GM23248 (cell line): ENCODE measurements around the gene KLHDC8A. TPM values are rescaled to one million over a fixed set of nuclear protein-coding genes. Genes with fewer than 3 reads are reported as not detected.

ENCODE experiments used
- DNase-seq: peaks from one replicate; pipeline ENCODE4 v3.0.0-alpha.2; 2015
- H2AFZ ChIP-seq: fragments of 200-600 bp; sonication (generic); 2 replicates; pipeline ENCODE4 v1.6.1; 2016; ENCODE audit warnings: antibody characterized with exemption
- H3F3A ChIP-seq: fragments of 200-600 bp; sonication (generic); 2 replicates; pipeline ENCODE4 v1.6.1; 2016; ENCODE audit warnings: mild to moderate bottlenecking, antibody characterized with exemption, mixed run types; ENCODE audit not compliant: insufficient read depth
- H3K27ac ChIP-seq: fragments of 200-600 bp; sonication (generic); 2 replicates; pipeline ENCODE4 v1.5.1; 2016; ENCODE audit warnings: mild to moderate bottlenecking
- H3K27me3 ChIP-seq: fragments of 200-600 bp; sonication (generic); replicated peaks from 2 replicates; pipeline ENCODE4 v1.6.1; 2016; ENCODE audit warnings: mild to moderate bottlenecking; ENCODE audit not compliant: insufficient read depth
- H3K36me3 ChIP-seq: fragments of 200-600 bp; sonication (generic); 2 replicates; pipeline ENCODE4 v1.6.1; 2016; ENCODE audit warnings: low read depth, mild to moderate bottlenecking
- H3K4me1 ChIP-seq: fragments of 200-600 bp; sonication (generic); 2 replicates; pipeline ENCODE4 v1.6.1; 2016; ENCODE audit warnings: mild to moderate bottlenecking; ENCODE audit not compliant: insufficient read depth
- H3K4me2 ChIP-seq: fragments of 200-600 bp; sonication (generic); one replicate; pipeline ENCODE4 v1.6.1; 2016; ENCODE audit warnings: mild to moderate bottlenecking; ENCODE audit not compliant: unreplicated experiment
- H3K4me3 ChIP-seq: fragments of 200-600 bp; sonication (generic); 2 replicates; pipeline ENCODE4 v1.5.1; 2016; ENCODE audit warnings: mild to moderate bottlenecking
- H3K79me2 ChIP-seq: fragments of 200-600 bp; sonication (generic); 2 replicates; pipeline ENCODE4 v1.6.1; 2016; ENCODE audit warnings: mild to moderate bottlenecking; ENCODE audit not compliant: insufficient read depth
- H3K9ac ChIP-seq: fragments of 200-600 bp; sonication (generic); 2 replicates; pipeline ENCODE4 v1.6.1; 2016; ENCODE audit warnings: mild to moderate bottlenecking
- H3K9me2 ChIP-seq: fragments of 200-600 bp; sonication (generic); 2 replicates; pipeline ENCODE4 v1.6.1; 2016; ENCODE audit warnings: mixed run types, mild to moderate bottlenecking, moderate library complexity; ENCODE audit not compliant: insufficient read depth
- H3K9me3 ChIP-seq: fragments of 200-600 bp; sonication (generic); one replicate; pipeline ENCODE4 v1.6.1; 2017; ENCODE audit warnings: low read depth
- H4K20me1 ChIP-seq: fragments of 200-600 bp; sonication (generic); 2 replicates; pipeline ENCODE4 v1.6.0; 2016; ENCODE audit not compliant: insufficient read depth
- EZH2 ChIP-seq: fragments of 200-600 bp; sonication (generic); IDR thresholded peaks from 2 replicates; pipeline ENCODE4 v1.6.1; 2018; ENCODE audit warnings: antibody characterized with exemption, mild to moderate bottlenecking; ENCODE audit not compliant: insufficient read depth, poor library complexity, severe bottlenecking
- EZH2phosphoT487 ChIP-seq: fragments of 200-600 bp; sonication (generic); IDR thresholded peaks from 2 replicates; pipeline ENCODE4 v1.6.1; 2018; ENCODE audit warnings: antibody characterized with exemption, moderate library complexity, mild to moderate bottlenecking, low read depth; ENCODE audit not compliant: insufficient read depth
- WGBS, 2 experiments: methylation state at CpG; one replicate each; pipeline ENCODE4 v1.1.6; 2015 to 2017; ENCODE audit warnings: low lambda C conversion rate in 2 of 2, low coverage in 1 of 2; ENCODE audit errors: missing lambda C conversion rate in 2 of 2; 5-methylcytosine and 5-hydroxymethylcytosine counted together
- in situ Hi-C: fragments of 300-500 bp; cut with MboI; formaldehyde crosslinking; loops from 2 replicates; pipeline ENCODE4 v1.15.0; 2020
- polyA plus RNA-seq: library from polyadenylated mRNA; unstranded; fragments of >200 nt; fragmentation: Nextera tagmentation; extraction: Ambion mirVana; gene quantifications from 2 replicates; pipeline ENCODE4 v1.2.1, GENCODE V29; 2016
- total RNA-seq: library from RNA; depleted of rRNA; stranded (reverse); fragments of >200 nt; shearing (Covaris generic); gene quantifications from 2 replicates; pipeline ENCODE4 v1.2.3, GENCODE V29; 2014

Gene KLHDC8A
- total and polyA plus RNA-seq, 2 experiments from 2014 or later, result not detected

DNA sequence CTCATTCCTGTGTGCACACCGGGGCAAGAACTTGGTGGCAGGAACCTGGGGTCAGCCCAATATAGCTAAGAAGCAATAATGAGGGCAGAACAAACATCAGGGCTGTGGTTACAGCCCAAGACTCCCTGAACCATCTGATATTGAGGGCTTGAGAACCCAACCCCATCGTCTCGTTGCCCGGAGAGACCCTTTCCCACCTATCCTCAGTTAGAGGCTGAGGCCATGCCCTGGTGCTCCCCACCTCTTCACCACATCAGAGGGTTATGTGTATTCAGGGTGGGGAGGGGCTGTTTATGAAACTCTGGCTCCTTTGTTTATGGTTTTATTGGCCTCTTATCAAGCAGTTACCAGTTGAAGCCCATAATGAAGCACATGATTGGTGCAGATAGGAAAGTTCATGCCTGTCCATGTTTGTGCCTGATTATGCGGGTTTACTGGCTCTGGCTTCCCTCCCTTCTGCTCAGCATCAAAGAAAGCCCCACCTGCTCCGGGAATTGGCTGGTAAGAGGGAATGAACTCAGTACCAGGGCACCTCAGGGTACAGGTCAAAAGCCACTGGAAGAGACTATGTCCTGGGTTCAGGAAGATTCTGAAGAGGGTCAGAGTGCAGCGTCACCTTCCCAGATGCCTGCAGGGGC, 49.7 kb downstream of the KLHDC8A start:
- no peak overlapping the region for H3K4me2 ChIP-seq
- 87 to 92% methylated on average over 7 of the region's 7 CpGs for WGBS, 2 experiments
- H3K4me3 ChIP-seq, result no peak overlapping the region
- no peaks in the 10 kb centered on the region for H3K9me2 ChIP-seq
- peaks cover 12% of the 10 kb centered on the region for H3K4me1 ChIP-seq
- in situ Hi-C loops, result no loop called here
- H3K79me2 ChIP-seq, result peaks cover 19% of the 10 kb centered on the region
- no peaks in the 10 kb centered on the region for H3K27me3 ChIP-seq
- no peak overlapping the region for H3K27ac ChIP-seq
- H3K9ac ChIP-seq, result no peak overlapping the region
- TF ChIP-seq EZH2 (no peak), EZH2phosphoT487 (no peak)
- no peaks in the 10 kb centered on the region for H4K20me1 ChIP-seq
- peaks cover 28% of the 10 kb centered on the region for H3K36me3 ChIP-seq
- peaks cover 17% of the 10 kb centered on the region for H3F3A ChIP-seq
- no peaks in the 10 kb centered on the region for H3K9me3 ChIP-seq
- DNase-seq, result no peak
- no peak overlapping the region for H2AFZ ChIP-seq

DNA sequence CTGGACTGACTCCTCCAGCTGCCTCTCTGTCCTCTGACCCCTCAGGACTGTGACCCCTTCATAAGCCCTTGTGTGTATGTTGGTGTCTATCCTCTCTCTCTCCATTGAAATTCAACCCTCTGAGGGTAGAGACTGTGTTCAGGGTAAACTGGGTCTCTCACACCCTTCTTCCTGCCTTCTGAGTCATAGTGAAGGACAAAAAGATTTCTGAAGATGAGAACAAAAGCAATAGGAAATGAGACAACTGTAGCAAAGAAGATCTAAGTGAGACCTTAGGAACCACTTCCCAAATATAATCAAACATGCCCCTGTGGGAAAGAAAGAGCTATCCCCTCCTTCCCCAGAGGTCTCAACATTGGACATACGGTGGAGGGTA, 52.0 kb downstream of the KLHDC8A start:
- Histone ChIP-seq H3K9me3 (no peaks in the 10 kb centered on the region), H3K4me3 (no peak overlapping the region), H3K4me2 (no peak overlapping the region), H3K27me3 (no peaks in the 10 kb centered on the region), H3K9ac (no peak overlapping the region), H4K20me1 (no peaks in the 10 kb centered on the region), H3K27ac (no peak overlapping the region; the same call in 1 of the 2 replicates), H3K79me2 (no peaks in the 10 kb centered on the region; the same call in 1 of the 2 replicates), H3K4me1 (peaks cover 36% of the 10 kb centered on the region), H2AFZ (no peak overlapping the region), H3F3A (peaks cover 38% of the 10 kb centered on the region), H3K36me3 (peaks cover 20% of the 10 kb centered on the region; the same call in 1 of the 2 replicates), H3K9me2 (no peaks in the 10 kb centered on the region)
- 93 to 95% methylated on average over 1 of the region's 1 CpG for WGBS, 2 experiments
- TF ChIP-seq EZH2phosphoT487 (no peak), EZH2 (no peak)
- in situ Hi-C loops, result no loop called here
- DNase-seq, result no peak

DNA sequence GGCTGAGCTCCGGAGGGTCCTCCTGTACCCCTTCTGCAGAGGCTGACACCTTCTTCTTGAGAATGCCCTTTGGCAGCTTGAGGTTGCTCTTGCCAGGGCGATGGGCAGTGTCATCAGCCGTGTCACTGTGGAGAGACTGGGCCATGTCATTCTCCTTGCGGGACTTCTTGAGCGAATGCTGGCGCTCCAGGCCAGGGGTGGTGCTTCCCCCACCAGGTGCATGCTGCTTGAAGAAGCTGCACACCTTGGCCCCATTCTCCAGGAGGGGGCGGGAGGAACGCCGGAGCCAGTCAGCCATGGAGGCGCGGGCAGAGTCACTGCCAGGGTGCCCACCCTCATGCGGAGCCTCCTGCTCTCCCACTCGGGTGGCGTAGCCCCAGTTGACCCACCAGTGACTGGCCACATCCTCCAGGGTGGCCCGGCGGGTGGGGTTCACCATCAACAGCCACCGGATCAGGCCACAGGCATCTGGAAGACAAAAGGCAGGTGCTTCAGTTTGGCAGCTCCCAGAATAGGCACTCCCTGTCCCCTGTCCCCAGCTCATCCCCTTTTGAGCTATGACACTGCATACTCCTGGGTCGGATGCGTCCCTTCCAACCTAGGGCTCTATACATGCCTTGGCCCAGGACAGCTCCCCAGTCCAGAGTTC, 52.6 kb downstream of the KLHDC8A start:
- WGBS, 2 experiments, result 93 to 95% methylated on average over 18 to 19 of the region's 19 CpGs
- H4K20me1 ChIP-seq, result no peaks in the 10 kb centered on the region
- no peak overlapping the region for H3K4me2 ChIP-seq
- H3K27ac ChIP-seq, result no peak overlapping the region; the same call in 1 of the 2 replicates
- H3K4me3 ChIP-seq, result no peak overlapping the region
- H3K9me2 ChIP-seq, result no peaks in the 10 kb centered on the region
- TF ChIP-seq EZH2phosphoT487 (no peak), EZH2 (no peak)
- DNase-seq, result no peak
- H3K36me3 ChIP-seq, result peaks cover 20% of the 10 kb centered on the region; the same call in 1 of the 2 replicates
- no peaks in the 10 kb centered on the region for H3K9me3 ChIP-seq
- H3K9ac ChIP-seq, result no peak overlapping the region
- no peaks in the 10 kb centered on the region for H3K27me3 ChIP-seq
- in situ Hi-C loops, result no loop called here
- H3K4me1 ChIP-seq, result peaks cover 39% of the 10 kb centered on the region
- H3K79me2 ChIP-seq, result no peaks in the 10 kb centered on the region
- H3F3A ChIP-seq, result peaks cover 38% of the 10 kb centered on the region
- H2AFZ ChIP-seq, result no peak overlapping the region

DNA sequence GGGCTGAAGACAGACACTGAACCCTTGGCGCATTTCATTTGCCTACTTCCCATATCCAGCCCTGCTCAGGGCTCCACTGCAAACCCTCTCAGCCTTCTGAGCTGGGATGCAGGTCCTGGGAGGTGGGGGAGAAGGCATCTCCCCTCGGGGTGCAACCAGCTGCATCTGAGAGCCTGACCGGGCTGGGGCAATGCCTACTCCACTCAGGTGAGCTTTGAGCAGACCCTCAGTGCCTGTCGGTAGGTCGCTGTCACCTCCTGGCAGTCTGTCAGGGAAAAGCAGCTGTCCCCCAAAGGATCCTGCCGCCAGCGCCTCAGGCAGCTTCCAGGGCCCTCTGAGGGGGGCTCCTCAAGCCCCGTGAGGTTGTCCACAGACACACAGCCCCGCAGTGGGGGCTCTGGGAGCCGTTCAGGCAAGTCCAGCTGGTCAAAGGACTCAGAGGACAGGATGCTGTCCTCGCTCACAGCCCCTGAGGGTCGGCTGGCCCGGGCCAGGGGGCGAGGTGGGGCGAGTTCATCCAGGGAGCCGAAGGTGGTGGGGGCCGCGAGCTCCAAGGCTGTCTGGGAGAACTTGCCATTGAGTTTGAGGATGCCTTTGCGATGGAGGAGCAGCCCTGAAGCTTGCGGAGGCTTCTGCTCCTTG, 53.4 kb downstream of the KLHDC8A start:
- Histone ChIP-seq H3K27ac (no peak overlapping the region), H3K79me2 (no peaks in the 10 kb centered on the region)
- WGBS, 2 experiments, result 85 to 90% methylated on average over 20 of the region's 20 CpGs

More for the DNA sequence above, 53.4 kb downstream of the KLHDC8A start:
- Histone ChIP-seq H3K9ac (no peak overlapping the region), H3K27me3 (no peaks in the 10 kb centered on the region), H4K20me1 (no peaks in the 10 kb centered on the region), H2AFZ (no peak overlapping the region), H3K4me3 (no peak overlapping the region), H3K4me2 (no peak overlapping the region), H3K4me1 (peaks cover 47% of the 10 kb centered on the region), H3K9me3 (no peaks in the 10 kb centered on the region), H3K9me2 (no peaks in the 10 kb centered on the region), H3F3A (peaks cover 38% of the 10 kb centered on the region), H3K36me3 (peaks cover 17% of the 10 kb centered on the region; the same call in 1 of the 2 replicates)
- no peak for DNase-seq
- TF ChIP-seq EZH2 (no peak), EZH2phosphoT487 (no peak)
- in situ Hi-C loops, result no loop called here
